Choroid plexus epithelial cell (primary cell): ENCODE measurements around the gene FYTTD1.

ENCODE experiments used
- DNase-seq: peaks from one replicate; pipeline ENCODE4 v3.0.0-alpha.2; 2010; ENCODE audit warnings: low read depth
- H3K4me3 ChIP-seq: 2 replicates; pipeline ENCODE4 v1.5.1; 2011; ENCODE audit warnings: low read depth, mild to moderate bottlenecking, control low read depth, low read length, moderate library complexity
- TF ChIP-seq, protein P1 (sequence below): conservative IDR thresholded peaks from 2 replicates; pipeline ENCODE4 v1.5.1; 2011; ENCODE audit warnings: low read depth, mild to moderate bottlenecking, control low read depth, inconsistent platforms, low read length, moderate library complexity

Gene FYTTD1

DNA sequence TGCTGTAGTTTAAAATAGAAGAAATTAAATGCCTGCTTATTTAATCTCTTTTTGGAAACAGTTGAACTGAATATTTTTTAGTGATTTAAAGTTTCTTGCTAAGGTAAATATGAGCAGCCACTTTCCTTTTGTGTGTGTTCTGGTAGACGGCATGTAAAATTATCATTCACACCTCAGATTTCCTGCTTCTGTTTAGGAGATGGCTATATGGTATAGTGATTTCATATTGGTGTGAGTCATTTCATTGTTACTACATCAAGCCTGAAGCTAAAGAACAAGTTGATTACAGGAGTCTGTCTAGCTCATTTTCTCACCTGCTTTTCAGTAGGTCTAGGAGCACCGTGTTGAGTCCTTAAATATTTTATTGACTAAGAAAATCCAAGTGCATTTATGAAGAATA, 43.6 kb downstream of the FYTTD1 start:
- TF ChIP-seq, protein P1, sequence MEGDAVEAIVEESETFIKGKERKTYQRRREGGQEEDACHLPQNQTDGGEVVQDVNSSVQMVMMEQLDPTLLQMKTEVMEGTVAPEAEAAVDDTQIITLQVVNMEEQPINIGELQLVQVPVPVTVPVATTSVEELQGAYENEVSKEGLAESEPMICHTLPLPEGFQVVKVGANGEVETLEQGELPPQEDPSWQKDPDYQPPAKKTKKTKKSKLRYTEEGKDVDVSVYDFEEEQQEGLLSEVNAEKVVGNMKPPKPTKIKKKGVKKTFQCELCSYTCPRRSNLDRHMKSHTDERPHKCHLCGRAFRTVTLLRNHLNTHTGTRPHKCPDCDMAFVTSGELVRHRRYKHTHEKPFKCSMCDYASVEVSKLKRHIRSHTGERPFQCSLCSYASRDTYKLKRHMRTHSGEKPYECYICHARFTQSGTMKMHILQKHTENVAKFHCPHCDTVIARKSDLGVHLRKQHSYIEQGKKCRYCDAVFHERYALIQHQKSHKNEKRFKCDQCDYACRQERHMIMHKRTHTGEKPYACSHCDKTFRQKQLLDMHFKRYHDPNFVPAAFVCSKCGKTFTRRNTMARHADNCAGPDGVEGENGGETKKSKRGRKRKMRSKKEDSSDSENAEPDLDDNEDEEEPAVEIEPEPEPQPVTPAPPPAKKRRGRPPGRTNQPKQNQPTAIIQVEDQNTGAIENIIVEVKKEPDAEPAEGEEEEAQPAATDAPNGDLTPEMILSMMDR, result no peak
- no peak overlapping the region for H3K4me3 ChIP-seq
- DNase-seq, result peak; percentile 56

DNA sequence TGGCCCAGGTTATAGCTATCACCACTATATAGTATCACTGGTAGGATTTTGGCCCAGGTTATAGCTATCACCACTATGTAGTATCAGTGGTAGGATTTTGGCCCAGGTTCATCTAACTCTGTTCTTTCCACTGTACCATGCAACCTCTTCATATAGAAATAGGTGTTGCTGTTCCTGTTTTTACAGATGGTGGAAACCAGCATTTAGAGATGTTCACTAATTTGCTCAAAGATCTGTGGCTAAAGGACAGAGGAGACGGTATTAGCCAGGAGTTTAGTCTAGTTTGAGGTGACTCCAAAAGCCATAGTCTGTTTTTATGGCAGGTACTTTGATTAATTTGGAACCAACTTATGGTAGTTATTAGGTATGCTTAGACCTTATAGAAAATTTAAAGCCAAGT, 44.4 kb downstream of the FYTTD1 start:
- TF ChIP-seq, protein P1, result no peak
- H3K4me3 ChIP-seq, result no peak overlapping the region
- no peak for DNase-seq

DNA sequence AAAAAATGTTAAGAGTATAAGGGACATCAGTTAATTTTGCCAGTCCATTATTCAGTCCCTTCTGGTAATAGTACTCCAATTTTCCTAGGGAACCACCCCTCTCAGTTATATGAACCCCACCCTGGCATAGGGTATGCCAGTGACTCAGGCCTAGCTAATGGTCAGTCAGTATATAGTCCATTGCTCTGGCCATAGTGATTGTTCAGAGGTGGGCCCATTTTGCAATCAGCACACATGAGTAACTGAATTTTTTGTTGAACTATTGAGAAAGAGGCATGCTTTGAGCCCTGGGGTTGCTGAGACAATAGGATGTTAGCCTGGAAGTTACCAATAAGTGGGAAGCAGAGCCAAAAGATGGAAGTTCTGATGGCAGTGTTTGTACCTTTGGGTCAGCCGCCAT, 45.5 kb downstream of the FYTTD1 start:
- H3K4me3 ChIP-seq, result no peak overlapping the region
- peak; percentile 69 for DNase-seq
- TF ChIP-seq, protein P1, result no peak

DNA sequence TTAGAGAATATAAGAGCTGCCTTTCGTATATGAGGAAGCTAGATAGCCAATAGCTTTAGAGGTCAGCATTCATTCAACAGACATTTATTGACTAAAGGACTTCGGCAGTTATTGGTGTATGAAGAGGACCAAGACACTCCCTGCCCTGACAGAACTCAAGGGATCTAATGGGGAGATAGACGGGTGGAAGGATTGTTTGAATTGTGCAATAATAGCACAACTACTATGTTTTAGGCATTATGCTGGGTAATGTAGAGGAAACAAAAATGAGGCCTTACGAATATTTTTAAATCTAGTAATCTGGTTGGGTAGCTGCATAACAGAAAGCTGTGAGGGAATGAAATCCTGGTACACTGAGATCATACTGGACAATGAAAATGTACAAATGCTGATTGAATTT, 46.4 kb downstream of the FYTTD1 start:
- TF ChIP-seq, protein P1, result no peak
- no peak for DNase-seq
- H3K4me3 ChIP-seq, result no peak overlapping the region

DNA sequence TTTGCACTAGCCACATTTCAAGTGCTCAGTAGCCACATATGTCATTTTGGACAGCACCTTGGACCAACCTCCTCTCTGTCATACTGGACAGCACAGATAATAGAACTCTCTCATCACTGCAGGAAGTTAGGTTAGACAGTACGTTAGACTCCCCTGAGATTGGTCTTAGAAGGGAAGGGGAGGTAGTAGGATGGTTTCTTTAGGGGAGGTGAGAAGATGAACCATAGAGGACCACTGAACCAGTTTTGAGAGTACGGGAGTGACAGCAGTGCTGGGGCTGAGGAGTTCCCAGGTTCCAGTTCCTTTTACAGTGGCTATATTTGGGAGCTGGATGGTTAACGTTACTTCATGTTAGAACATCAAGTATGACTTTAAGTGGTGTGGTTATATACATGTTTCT, 49.2 kb downstream of the FYTTD1 start:
- no peak for DNase-seq
- H3K4me3 ChIP-seq, result no peak overlapping the region
- TF ChIP-seq, protein P1, result no peak

DNA sequence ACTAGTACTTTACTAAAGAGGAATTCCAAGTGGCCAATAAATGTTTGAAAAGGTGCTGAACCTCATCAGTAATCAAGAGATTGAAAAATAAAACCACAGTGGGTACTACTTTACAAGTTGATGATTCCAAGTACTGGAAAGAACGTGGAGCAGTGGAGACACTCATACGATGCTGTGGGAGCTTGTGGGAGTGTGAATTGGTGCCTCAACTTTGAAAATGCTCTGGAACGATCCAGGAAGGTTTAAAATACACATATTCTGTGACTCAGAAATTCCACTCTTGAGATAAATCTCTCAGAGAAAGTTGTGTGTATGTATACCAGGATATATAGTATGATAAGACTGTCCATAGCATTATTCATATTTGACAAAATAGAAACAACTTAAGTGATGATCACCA, 50.7 kb downstream of the FYTTD1 start:
- DNase-seq, result peak; percentile 42
- H3K4me3 ChIP-seq, result no peak overlapping the region
- TF ChIP-seq, protein P1, result no peak

DNA sequence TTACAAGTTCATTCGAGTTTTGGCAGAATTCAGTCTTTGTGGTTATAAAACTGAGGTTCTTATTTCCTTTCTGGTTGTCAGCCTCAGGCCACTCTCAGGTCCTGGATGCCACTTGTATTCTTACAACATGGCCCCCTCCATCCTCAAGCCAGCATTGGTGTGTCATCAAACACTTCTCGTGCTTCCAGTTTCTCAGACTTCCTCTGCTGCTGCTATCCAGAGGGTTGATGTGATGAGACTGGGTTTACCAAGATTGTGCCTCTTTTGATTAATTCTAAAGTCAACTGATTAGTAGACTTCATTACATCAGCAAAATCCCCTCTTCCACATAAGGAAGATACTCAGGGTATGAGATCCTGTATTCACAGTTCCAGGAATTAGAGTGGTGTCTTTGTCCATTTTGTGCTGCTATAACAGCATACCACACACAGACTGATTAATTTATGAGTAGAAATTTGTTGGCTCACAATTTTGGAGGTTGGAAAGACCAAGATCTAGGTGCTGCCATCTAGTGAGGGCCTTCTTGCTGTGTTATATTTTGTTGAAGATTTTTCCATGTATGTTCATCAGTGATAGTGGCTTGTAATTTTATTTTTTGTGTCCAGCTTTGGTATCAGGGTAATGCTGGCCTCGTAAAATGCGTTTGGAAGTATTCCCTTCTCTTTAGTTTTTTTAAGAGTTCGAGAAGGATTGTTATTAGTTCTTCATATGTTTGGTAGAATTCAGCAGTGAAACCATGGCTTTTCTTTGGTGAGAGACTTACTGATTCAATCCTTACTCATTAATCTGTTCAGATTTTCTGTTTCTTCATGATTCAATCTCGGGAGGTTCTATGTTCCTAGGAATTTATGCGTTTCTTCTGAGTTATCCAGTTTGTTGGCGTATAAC, 52.5 kb downstream of the FYTTD1 start:
- no peak overlapping the region for H3K4me3 ChIP-seq
- peak; percentile 56 for DNase-seq
- TF ChIP-seq, protein P1, result peak; percentile 57
